K562 (cell line): Measurements from ENCODE around the gene PARP15. TPM values are rescaled to one million over a fixed set of nuclear protein-coding genes. Genes with fewer than 3 reads are reported as not detected.

ENCODE experiments used
- MGA ChIP-seq: fragments of 450-650 bp; IDR thresholded peaks from 2 replicates; pipeline ENCODE4 v1.6.1; 2016; ENCODE audit warnings: mild to moderate bottlenecking, moderate library complexity
- TAF1 ChIP-seq: IDR thresholded peaks from 2 replicates; pipeline ENCODE4 v1.6.1; 2011; ENCODE audit warnings: mild to moderate bottlenecking, low read length, moderate library complexity; ENCODE audit not compliant: insufficient read depth, control insufficient read depth, severe bottlenecking; ENCODE audit errors: extremely low read depth
- TAF7 ChIP-seq: fragments of 450-650 bp; IDR thresholded peaks from 2 replicates; pipeline ENCODE4 v1.6.1; 2016; ENCODE audit warnings: missing genetic modification characterization, missing compliant biosample characterization
- TAF9B ChIP-seq: fragments of 450-650 bp; IDR thresholded peaks from 2 replicates; pipeline ENCODE4 v1.6.1; 2018; ENCODE audit warnings: mild to moderate bottlenecking; ENCODE audit not compliant: partially characterized antibody
- ZNF232 ChIP-seq: sonication (generic); formaldehyde crosslinking; IDR thresholded peaks from 2 replicates; pipeline ENCODE4 v1.8.0; 2022; ENCODE audit warnings: mild to moderate bottlenecking, missing genetic modification reagents
- ZNF316 ChIP-seq: fragments of 450-650 bp; IDR thresholded peaks from 2 replicates; pipeline ENCODE4 v1.6.1; 2016
- polyA plus RNA-seq, 8 experiments: library from polyadenylated mRNA; depleted of rRNA in 4 of 8; stranded (reverse) in 5 of 8; unstranded in 3 of 8; fragments of >200 nt; fragmentation: Nextera tagmentation in 2 of 8; fragmentation: Illumina TruSeq in 1 of 8; extraction: Ambion mirVana in 2 of 8; extraction: Trizol in 1 of 8; gene quantifications; 2 replicates each; pipeline versions ENCODE4 v1.2.1 to v1.2.3, GENCODE V29; 2011 to 2014; ENCODE audit warnings: inconsistent platforms in 1 of 8, missing spikeins in 1 of 8
- total RNA-seq, 7 experiments: library from RNA; depleted of rRNA in 6 of 7; stranded (reverse); fragments of >200 nt in 6 of 7; fragmentation: Illumina TruSeq in 2 of 7; extraction: Trizol in 2 of 7; gene quantifications; 2 replicates each; pipeline versions ENCODE4 v1.2.1 to v1.2.3, GENCODE V29; 2011 to 2021; ENCODE audit warnings: low replicate concordance in 1 of 7

PARP15 gene
- total and polyA plus RNA-seq, 9 of the 15 experiments (the other 6 are each of a cell fraction or from before 2014, with no cell fraction given): 0.05 to 0.40 (median 0.13) TPM

- TF ChIP-seq MGA (0 out of 2 replicates have a peak, but pooled peaks have one; percentile 20), ZNF316 (no peak), TAF7 (no peak), TAF9B (peak; percentile 10), TAF1 (peak; percentile 20), ZNF232 (no peak)
Measured at GRCh38 chr3:122679882-122680474, 102.5 kb downstream of the PARP15 start (continued).
